ENCODE data around the gene TRIM2. TPM values are rescaled to one million over a fixed set of nuclear protein-coding genes. Genes with fewer than 3 reads are reported as not detected.

TRIM2 gene
- total RNA-seq (1 to 10 TPM in 4 of 5 experiments, under 1 TPM in 1; 0.12 to 3.9 (median 2.3) TPM), polyA plus RNA-seq (1 to 10 TPM in 1 of 2 donors, under 1 TPM in 1; 0.86 to 1.7 TPM), total RNA-seq (6.1 reads per million, percentile 27 among the genes with 10 or more reads in this experiment)

DNA sequence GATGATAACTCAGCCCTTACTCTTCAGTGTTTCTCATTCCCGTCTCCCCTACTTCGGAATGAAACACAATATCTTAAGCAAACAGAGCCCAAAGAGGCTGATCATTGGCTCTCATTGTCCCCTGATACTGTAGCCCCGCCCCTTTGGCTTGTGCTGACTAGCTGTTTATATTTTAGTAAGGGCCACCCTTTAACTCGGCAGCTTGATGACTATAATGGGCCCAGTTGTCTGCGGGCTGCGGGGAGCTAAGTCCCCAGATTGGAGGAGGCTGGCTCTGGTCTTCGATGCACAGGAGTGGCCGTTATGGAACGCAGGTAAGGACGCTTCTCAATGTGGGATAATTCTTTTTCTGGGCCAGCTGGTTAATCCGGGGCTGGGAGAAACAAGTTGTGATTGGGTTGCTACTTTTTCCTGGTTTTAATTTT is at the start of gene TRIM2:
Gene TRIM2, plus strand, starts transcription at position 197 of the 425 bp plus-strand sequence. Its CDS starts 88 bp downstream, at position 285.
- Histone ChIP-seq H3K4me1 (ENCODE audit: control insufficient read depth in 2 of 2, insufficient read depth in 2 of 2, low read length in 2 of 2) (peaks cover 12 to 18% of the 10 kb centered on the region in 2 donors), H3K9me3 (ENCODE audit: control insufficient read depth in 2 of 3, low read length in 3 of 3) (no peaks in the 10 kb centered on the region), H3K4me3 (ENCODE audit: low read length) (peak within 1 kb of the TSS; percentile 38), H3K36me3 (ENCODE audit: control insufficient read depth in 2 of 3, insufficient read depth in 3 of 3, low read length in 3 of 3) (no peaks in the 10 kb centered on the region), H3K27me3 (ENCODE audit: control insufficient read depth in 2 of 2, insufficient read depth in 2 of 2, low read length in 2 of 2) (no peaks in the 10 kb centered on the region), H3K27ac (ENCODE audit: low read depth, low read length) (no peak within 1 kb of the TSS)
- peak within 1 kb of the TSS; percentile 42 to 76 (median 70) for H3K4me3 Mint-ChIP-seq
- ATAC-seq (no peak), DNase-seq (no peak)
- H3K9me3 Mint-ChIP-seq: no peaks in the 10 kb centered on the region
- H3K27me3 Mint-ChIP-seq: no peaks in the 10 kb centered on the region
- H3K4me1 Mint-ChIP-seq: peaks cover 6 to 24% (median 18%) of the 10 kb centered on the region in 7 donors
- intact Hi-C loops (cut with micrococcal nuclease): no loop called here
- ChIA-PET CTCF (interaction anchor here (1.0 kb wide), 1 partner anchor 44 kb away, joined by 6 read pairs; no protein-coding TSS in a partner anchor), POLR2A (interaction anchor here (0.6 to 0.8 kb wide), 2 partner anchors 12 to 17 kb away, joined by 3 to 4 read pairs; no protein-coding TSS in a partner anchor)
- peak within 1 kb of the TSS in 6 of 9 donors; percentile 17 to 81 (median 38) for H3K27ac Mint-ChIP-seq
- no peaks in the 10 kb centered on the region for H3K36me3 Mint-ChIP-seq

- H3K27me3 ChIP-seq (ENCODE audit: control insufficient read depth in 2 of 2, insufficient read depth in 2 of 2, low read length in 2 of 2): no peaks in the 10 kb centered on the region
- H3K27me3 Mint-ChIP-seq: peaks cover 0 to 27% (median 0%) of the 10 kb centered on the region in 5 donors
- H3K4me1 Mint-ChIP-seq: peaks cover 26 to 48% (median 38%) of the 10 kb centered on the region in 7 donors
- ATAC-seq (no peak), DNase-seq (no peak)
- peak overlapping the region in 3 of 9 donors; percentile 14 to 51 (median 50) for H3K27ac Mint-ChIP-seq
- intact Hi-C loops (cut with micrococcal nuclease): loop anchor here in 1 of 2 donors (1.0 to 5.0 kb wide), 3 partner anchors 13 to 597 kb away; no protein-coding TSS in a partner anchor
- peaks cover 3 to 12% of the 10 kb centered on the region in 2 donors for H3K4me1 ChIP-seq (ENCODE audit: control insufficient read depth in 2 of 2, insufficient read depth in 2 of 2, low read length in 2 of 2)
- POLR2A ChIA-PET: interaction anchor here (0.6 to 0.7 kb wide), 2 partner anchors 49 to 188 kb away, joined by 3 read pairs; no protein-coding TSS in a partner anchor
- H3K9me3 Mint-ChIP-seq: no peaks in the 10 kb centered on the region
- no peaks in the 10 kb centered on the region for H3K36me3 Mint-ChIP-seq
- CTCF ChIA-PET: interaction anchor here (0.7 to 1.9 kb wide), 6 partner anchors 13 to 72 kb away, joined by 3 to 12 read pairs (median 4); no protein-coding TSS in a partner anchor
- no peaks in the 10 kb centered on the region for H3K36me3 ChIP-seq (ENCODE audit: control insufficient read depth in 2 of 3, insufficient read depth in 3 of 3, low read length in 3 of 3)
- no peaks in the 10 kb centered on the region for H3K9me3 ChIP-seq (ENCODE audit: control insufficient read depth in 2 of 3, low read length in 3 of 3)
- H3K4me3 Mint-ChIP-seq: peak overlapping the region in 4 of 10 donors; percentile 2 to 96 (median 20)
- no peak overlapping the region for H3K4me3 ChIP-seq (ENCODE audit: low read length)
- no peak overlapping the region for H3K27ac ChIP-seq (ENCODE audit: low read depth, low read length)
Measured at GRCh38 chr4:153155686-153156085, 48.6 kb upstream of the TRIM2 start.

DNA sequence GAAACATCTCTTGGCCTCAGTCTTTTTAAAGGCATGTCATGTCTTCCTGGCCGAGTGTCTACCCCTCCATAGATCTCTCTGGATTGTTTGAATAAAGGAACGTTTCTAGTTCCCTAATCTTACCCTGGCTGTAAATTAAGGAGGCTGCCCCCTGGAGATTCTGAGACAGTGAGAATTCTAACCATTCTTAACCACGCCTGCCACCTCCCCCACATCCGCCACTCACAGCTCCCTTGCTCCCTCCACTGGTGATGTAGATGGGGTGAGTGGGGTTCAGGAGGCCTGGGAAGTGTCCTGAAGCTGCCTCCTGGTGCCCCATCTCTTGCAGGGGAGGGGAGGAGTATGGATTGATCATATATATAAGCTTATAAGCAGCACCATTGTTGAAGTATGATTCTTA is 48.0 kb upstream of the TRIM2 start:
- Histone ChIP-seq H3K9me3 (ENCODE audit: control insufficient read depth in 2 of 3, low read length in 3 of 3) (no peaks in the 10 kb centered on the region), H3K27me3 (ENCODE audit: control insufficient read depth in 2 of 2, insufficient read depth in 2 of 2, low read length in 2 of 2) (no peaks in the 10 kb centered on the region), H3K27ac (ENCODE audit: low read depth, low read length) (no peak overlapping the region), H3K4me3 (ENCODE audit: low read length) (no peak overlapping the region), H3K36me3 (ENCODE audit: control insufficient read depth in 2 of 3, insufficient read depth in 3 of 3, low read length in 3 of 3) (no peaks in the 10 kb centered on the region), H3K4me1 (ENCODE audit: control insufficient read depth in 2 of 2, insufficient read depth in 2 of 2, low read length in 2 of 2) (peaks cover 3 to 12% of the 10 kb centered on the region in 2 donors)
- Mint-ChIP-seq H3K9me3 (no peaks in the 10 kb centered on the region), H3K27ac (peak overlapping the region in 6 of 9 donors; percentile 1 to 53 (median 12)), H3K27me3 (peaks cover 0 to 21% (median 0%) of the 10 kb centered on the region in 5 donors), H3K4me3 (peak overlapping the region in 3 of 10 donors; percentile 3 to 44 (median 6)), H3K36me3 (no peaks in the 10 kb centered on the region), H3K4me1 (peaks cover 26 to 48% (median 38%) of the 10 kb centered on the region in 7 donors)
- intact Hi-C loops (cut with micrococcal nuclease): loop anchor here in 1 of 2 donors (1.0 to 5.0 kb wide), 3 partner anchors 13 to 596 kb away; no protein-coding TSS in a partner anchor
- ATAC-seq (peak; percentile 29), DNase-seq (peak in 8 of 9 donors; percentile 11 to 48 (median 37))
- ChIA-PET POLR2A (interaction anchor here (0.7 kb wide), 1 partner anchor 49 kb away, joined by 3 read pairs; no protein-coding TSS in a partner anchor), CTCF (interaction anchor here (0.7 to 1.9 kb wide), 6 partner anchors 13 to 73 kb away, joined by 3 to 12 read pairs (median 4); no protein-coding TSS in a partner anchor)

- Mint-ChIP-seq H3K27ac (peak overlapping the region in 4 of 9 donors; percentile 1 to 50 (median 10)), H3K9me3 (no peaks in the 10 kb centered on the region), H3K36me3 (no peaks in the 10 kb centered on the region), H3K4me1 (peaks cover 24 to 45% (median 34%) of the 10 kb centered on the region in 7 donors), H3K4me3 (no peak overlapping the region), H3K27me3 (peaks cover 0 to 16% (median 0%) of the 10 kb centered on the region in 5 donors)
- DNase-seq (no peak), ATAC-seq (no peak)
- Histone ChIP-seq H3K27ac (ENCODE audit: low read depth, low read length) (no peak overlapping the region), H3K9me3 (ENCODE audit: control insufficient read depth in 2 of 3, low read length in 3 of 3) (no peaks in the 10 kb centered on the region), H3K27me3 (ENCODE audit: control insufficient read depth in 2 of 2, insufficient read depth in 2 of 2, low read length in 2 of 2) (no peaks in the 10 kb centered on the region), H3K36me3 (ENCODE audit: control insufficient read depth in 2 of 3, insufficient read depth in 3 of 3, low read length in 3 of 3) (no peaks in the 10 kb centered on the region), H3K4me1 (ENCODE audit: control insufficient read depth in 2 of 2, insufficient read depth in 2 of 2, low read length in 2 of 2) (peaks cover 3 to 12% of the 10 kb centered on the region in 2 donors), H3K4me3 (ENCODE audit: low read length) (no peak overlapping the region)
- POLR2A ChIA-PET: no interaction called here
- CTCF ChIA-PET: interaction anchor here (1.0 to 1.9 kb wide), 3 partner anchors 14 to 42 kb away, joined by 3 to 12 read pairs (median 3); no protein-coding TSS in a partner anchor
- intact Hi-C loops (cut with micrococcal nuclease): loop anchor here in 1 of 2 donors (1.0 to 5.0 kb wide), 3 partner anchors 14 to 596 kb away; no protein-coding TSS in a partner anchor
Measured at GRCh38 chr4:153156721-153157120, 47.5 kb upstream of the TRIM2 start.

DNA sequence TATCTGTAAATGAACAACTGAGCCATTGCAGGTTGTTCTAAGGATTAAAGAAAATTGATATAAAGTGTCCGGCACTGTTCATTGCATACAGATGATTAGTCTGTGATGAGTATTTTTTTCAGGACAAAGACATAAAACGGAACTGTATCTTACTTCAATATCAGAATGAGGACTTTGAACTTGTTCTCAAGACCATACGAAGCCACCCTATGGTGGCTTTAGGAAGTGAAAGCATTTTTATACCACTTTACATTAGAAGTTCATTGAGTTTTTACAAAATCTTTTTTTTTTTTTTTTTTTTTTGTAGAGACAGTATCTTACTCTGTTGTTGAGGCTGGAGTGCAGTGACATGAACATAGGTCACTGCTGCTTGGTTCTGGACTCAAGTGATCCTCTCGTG is 45.2 kb upstream of the TRIM2 start:
- intact Hi-C loops (cut with micrococcal nuclease): loop anchor here in 1 of 2 donors (5.0 kb wide), 1 partner anchor 593 kb away; no protein-coding TSS in a partner anchor
- H3K9me3 Mint-ChIP-seq: no peaks in the 10 kb centered on the region
- no peak overlapping the region for H3K4me3 Mint-ChIP-seq
- no peaks in the 10 kb centered on the region for H3K9me3 ChIP-seq (ENCODE audit: control insufficient read depth in 2 of 3, low read length in 3 of 3)
- H3K27ac Mint-ChIP-seq: peak overlapping the region in 1 of 9 donors; percentile 3
- POLR2A ChIA-PET: no interaction called here
- peaks cover 0 to 5% (median 0%) of the 10 kb centered on the region in 5 donors for H3K27me3 Mint-ChIP-seq
- peaks cover 10 to 26% (median 19%) of the 10 kb centered on the region in 7 donors for H3K4me1 Mint-ChIP-seq
- H3K36me3 ChIP-seq (ENCODE audit: control insufficient read depth in 2 of 3, insufficient read depth in 3 of 3, low read length in 3 of 3): no peaks in the 10 kb centered on the region
- no peak overlapping the region for H3K27ac ChIP-seq (ENCODE audit: low read depth, low read length)
- DNase-seq (no peak), ATAC-seq (no peak)
- no peaks in the 10 kb centered on the region for H3K36me3 Mint-ChIP-seq
- CTCF ChIA-PET: interaction anchor here (2.0 kb wide), 1 partner anchor 16 kb away, joined by 5 read pairs; no protein-coding TSS in a partner anchor
- peaks cover 3 to 4% of the 10 kb centered on the region in 2 donors for H3K4me1 ChIP-seq (ENCODE audit: control insufficient read depth in 2 of 2, insufficient read depth in 2 of 2, low read length in 2 of 2)
- H3K4me3 ChIP-seq (ENCODE audit: low read length): no peak overlapping the region
- no peaks in the 10 kb centered on the region for H3K27me3 ChIP-seq (ENCODE audit: control insufficient read depth in 2 of 2, insufficient read depth in 2 of 2, low read length in 2 of 2)

DNA sequence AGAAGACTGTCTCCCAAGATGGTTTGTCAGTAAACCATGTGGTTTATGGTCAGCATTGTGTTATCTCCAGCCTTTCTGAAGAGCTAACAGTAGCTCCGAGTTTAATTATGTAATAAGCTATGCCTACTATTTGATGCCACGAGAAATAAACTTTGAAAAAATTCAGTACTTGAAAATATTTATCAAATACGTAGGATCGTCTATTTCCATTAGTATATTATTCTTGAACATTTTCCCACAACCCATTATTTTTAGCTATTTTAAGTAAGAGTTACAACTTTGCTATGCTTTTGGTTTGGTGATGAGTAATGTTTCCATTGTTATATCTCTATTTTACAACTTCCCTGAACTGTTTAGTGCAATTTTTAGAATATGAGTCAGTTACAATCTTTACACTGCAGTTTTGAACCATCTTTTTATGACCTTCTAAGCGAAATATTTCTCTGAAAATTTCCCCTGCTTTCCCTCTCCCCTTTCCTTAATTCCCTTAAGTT is 44.5 kb upstream of the TRIM2 start:
- no peaks in the 10 kb centered on the region for H3K36me3 ChIP-seq (ENCODE audit: control insufficient read depth in 2 of 3, insufficient read depth in 3 of 3, low read length in 3 of 3)
- intact Hi-C loops (cut with micrococcal nuclease): loop anchor here in 1 of 2 donors (5.0 kb wide), 1 partner anchor 593 kb away; no protein-coding TSS in a partner anchor
- no peak overlapping the region for H3K27ac Mint-ChIP-seq

More for the DNA sequence above, 44.5 kb upstream of the TRIM2 start:
- no peak overlapping the region for H3K27ac ChIP-seq (ENCODE audit: low read depth, low read length)
- Mint-ChIP-seq H3K4me1 (peaks cover 9 to 20% (median 14%) of the 10 kb centered on the region in 7 donors), H3K36me3 (no peaks in the 10 kb centered on the region), H3K4me3 (no peak overlapping the region), H3K27me3 (peaks cover 0 to 5% (median 0%) of the 10 kb centered on the region in 5 donors), H3K9me3 (peaks cover 0 to 3% (median 0%) of the 10 kb centered on the region in 11 donors)
- DNase-seq (no peak), ATAC-seq (no peak)
- no peaks in the 10 kb centered on the region for H3K27me3 ChIP-seq (ENCODE audit: control insufficient read depth in 2 of 2, insufficient read depth in 2 of 2, low read length in 2 of 2)
- H3K4me1 ChIP-seq (ENCODE audit: control insufficient read depth in 2 of 2, insufficient read depth in 2 of 2, low read length in 2 of 2): no peaks in the 10 kb centered on the region
- ChIA-PET POLR2A (no interaction called here), CTCF (interaction anchor here (0.7 to 2.0 kb wide), 3 partner anchors 17 to 842 kb away, joined by 3 to 5 read pairs (median 3); no protein-coding TSS in a partner anchor)
- no peaks in the 10 kb centered on the region for H3K9me3 ChIP-seq (ENCODE audit: control insufficient read depth in 2 of 3, low read length in 3 of 3)
- no peak overlapping the region for H3K4me3 ChIP-seq (ENCODE audit: low read length)
